ENCODE results near the gene LRMDA.

GRCh38 chr10:75980419-75981002 is 549.1 kb downstream of the LRMDA start:
- TF ChIP-seq POLR2A (IDR thresholded peaks at IDR 0.05): no peak
- TF ChIP-seq EP300 (IDR thresholded peaks at IDR 0.05): no peak
- TF ChIP-seq, protein P1, sequence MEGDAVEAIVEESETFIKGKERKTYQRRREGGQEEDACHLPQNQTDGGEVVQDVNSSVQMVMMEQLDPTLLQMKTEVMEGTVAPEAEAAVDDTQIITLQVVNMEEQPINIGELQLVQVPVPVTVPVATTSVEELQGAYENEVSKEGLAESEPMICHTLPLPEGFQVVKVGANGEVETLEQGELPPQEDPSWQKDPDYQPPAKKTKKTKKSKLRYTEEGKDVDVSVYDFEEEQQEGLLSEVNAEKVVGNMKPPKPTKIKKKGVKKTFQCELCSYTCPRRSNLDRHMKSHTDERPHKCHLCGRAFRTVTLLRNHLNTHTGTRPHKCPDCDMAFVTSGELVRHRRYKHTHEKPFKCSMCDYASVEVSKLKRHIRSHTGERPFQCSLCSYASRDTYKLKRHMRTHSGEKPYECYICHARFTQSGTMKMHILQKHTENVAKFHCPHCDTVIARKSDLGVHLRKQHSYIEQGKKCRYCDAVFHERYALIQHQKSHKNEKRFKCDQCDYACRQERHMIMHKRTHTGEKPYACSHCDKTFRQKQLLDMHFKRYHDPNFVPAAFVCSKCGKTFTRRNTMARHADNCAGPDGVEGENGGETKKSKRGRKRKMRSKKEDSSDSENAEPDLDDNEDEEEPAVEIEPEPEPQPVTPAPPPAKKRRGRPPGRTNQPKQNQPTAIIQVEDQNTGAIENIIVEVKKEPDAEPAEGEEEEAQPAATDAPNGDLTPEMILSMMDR (IDR thresholded peaks at IDR 0.05): no peak
